NCI-H146 (cell line): ENCODE results near the gene CHCHD10.

Experiments used
- DNase-seq: peaks from one replicate; lab custom pipeline; 2025; lab: John Stamatoyannopoulos, UW

The CHCHD10 gene

GRCh38 chr22:23772649-23773473 is 5.1 kb upstream of the CHCHD10 start, which contains the start of gene MMP11:
Gene MMP11 (plus strand): TSS chr22:23772849. CDS start chr22:23772871, 22 bp downstream.
- peak; percentile 85 for DNase-seq

DNA sequence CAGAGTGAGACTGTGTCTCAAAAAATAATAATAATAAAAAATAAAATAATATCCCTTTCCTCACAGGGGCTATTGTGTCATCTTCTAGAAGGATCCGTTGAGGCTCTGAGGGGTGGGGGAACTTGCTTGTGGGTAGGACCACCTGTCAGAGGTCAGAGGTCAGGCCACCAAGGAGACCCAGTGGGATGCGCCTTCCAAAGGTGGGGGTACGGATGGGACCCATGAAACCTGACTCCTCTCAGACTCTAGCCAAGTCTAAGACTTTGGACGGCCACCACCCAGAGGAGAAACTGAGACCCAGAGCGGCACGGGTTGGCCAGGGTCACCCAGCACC is 4.5 kb upstream of the CHCHD10 start:
- no peak for DNase-seq

DNA sequence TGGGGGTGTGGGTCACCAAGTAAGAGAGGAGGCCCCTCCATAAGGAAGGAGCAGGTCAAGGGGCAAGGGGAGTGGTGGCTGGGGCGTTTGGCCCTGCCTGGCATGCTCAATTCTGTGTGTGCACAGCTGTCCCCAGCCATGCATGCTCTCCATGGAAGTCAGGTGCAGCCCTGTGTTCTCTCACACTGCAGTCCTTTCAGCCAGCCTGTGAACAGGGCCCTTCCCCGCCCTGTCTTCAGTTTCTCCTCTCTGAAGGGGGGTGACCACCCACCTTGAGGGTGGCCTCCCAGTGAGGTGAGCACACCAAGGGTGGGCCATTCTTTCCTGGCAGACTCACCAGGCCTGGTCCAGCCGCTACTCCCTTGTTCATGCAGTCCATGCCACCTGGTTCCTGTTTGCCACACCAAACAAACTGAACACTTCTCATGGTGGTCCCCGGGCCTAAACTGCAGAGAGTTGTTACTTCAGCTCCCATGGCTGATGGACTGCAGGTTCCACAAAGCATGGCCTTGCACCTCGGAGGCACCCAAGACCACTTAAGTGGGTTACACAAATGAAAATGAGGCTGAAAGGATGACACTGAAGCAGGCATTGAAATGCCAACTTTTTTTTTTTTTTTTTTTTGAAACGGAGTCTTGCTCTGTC is 1.7 kb upstream of the CHCHD10 start:
- DNase-seq: peak; percentile 60

DNA sequence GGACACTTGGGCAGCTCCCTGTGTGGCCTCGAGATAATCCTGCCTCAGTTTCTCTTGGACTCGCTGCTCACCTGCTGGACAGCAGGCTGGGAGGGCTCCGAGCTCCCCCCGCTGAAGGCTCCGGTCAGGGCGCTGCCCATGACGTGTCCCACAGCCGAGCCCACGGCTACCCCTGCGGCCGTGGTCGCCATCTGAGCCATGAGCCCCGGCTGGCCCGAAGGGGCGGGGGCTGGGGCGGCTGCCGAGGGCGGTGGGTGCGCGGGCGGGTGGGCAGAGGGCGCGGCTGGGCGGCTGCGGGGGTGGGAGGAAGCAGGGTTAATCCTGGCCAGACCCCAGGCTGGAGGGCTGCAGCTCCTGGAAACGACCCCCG is 484 bp downstream of the CHCHD10 start:
- no peak for DNase-seq

DNA sequence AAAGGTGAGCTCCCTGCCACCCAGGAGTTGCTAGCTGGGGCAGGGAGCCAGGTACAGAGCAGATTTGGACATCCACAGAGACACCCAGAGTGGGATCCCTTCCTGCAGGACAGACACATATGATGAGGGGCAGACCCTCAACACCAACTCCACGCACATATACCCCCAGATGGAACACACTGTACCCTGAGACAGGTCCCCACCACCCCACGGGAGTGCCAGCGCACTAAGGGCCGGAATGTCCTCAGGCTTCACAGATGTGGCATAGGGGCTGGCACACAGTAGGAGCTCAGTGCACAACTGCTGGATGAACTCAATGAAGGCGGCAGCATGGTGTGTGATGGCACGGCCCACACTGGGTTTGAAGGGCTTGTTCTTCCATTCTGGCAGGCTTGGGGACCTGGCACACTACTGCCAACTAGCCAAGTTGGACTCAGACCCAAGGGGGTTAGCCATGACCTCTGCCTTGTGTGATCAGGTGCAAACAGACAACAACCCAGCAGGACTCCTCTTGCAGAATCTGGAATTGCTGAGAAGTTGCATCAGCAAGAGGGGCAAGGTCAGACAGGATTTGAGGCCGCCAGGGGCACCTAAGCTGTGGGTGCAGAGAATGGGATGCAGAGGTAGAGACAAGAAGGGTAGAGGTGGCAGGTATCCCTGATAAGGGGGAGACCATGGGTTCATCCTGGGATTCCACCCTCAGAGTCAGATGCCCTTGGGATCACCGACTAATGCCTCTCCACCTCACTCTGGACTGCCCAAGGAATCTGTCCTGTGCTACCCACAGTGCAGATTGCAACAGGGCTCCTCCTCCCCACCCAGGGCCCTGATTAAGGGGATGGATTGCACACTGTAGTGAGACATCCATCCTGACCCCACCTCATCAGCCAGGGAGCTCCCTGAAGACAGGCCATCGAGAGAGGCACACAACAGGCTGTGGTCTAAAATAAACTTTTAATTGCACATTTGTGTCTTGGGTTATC is 2.6 kb downstream of the CHCHD10 start:
- no peak for DNase-seq

- DNase-seq: no peak
These were observed 3.8 kb downstream of the CHCHD10 start for GRCh38 chr22:23763954-23764353.

- DNase-seq: no peak
These were observed 4.2 kb downstream of the CHCHD10 start for GRCh38 chr22:23763579-23763945.

DNA sequence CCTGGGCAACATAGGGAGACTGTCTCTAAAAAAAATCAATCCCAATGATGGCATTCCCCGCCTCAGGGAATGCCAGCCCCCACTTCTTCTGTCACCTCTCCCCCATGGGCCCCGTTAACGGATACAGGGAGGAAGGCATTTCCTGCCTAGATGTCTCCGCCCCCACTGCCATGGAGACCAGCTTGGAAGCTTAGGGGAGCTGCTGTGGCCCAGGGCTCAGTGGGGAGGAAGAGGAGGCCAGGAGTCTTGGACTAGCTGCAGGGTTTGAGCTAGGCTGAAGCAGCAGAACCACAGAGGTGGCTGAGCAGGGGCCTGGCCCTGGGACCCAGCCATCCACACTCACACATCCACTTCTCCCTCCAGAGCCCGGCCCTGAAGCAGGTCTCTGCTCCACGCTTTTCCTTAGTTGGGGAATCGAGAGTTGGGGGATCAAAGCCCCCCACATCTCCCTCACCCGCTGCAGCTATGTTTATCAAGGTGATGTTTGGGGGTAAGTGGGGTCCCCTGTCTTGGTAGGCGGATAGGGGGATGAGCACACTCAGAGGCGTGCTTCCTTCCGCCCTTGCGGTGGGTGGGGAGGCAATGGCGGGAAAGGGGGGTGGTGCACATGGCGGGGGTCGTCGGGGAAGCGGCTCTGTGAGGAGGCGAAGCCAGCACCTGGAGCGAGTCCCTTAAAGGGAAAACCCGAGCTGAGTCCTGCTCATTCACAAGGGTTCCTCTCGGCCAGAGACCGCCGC is 4.8 kb downstream of the CHCHD10 start, which contains the start of gene C22orf15:
TSS of gene C22orf15 (plus strand) at position 149 of the 737 bp plus-strand sequence. CDS start at position 466, 317 bp downstream.
- DNase-seq: no peak

- DNase-seq: no peak
These were observed 7.7 kb downstream of the CHCHD10 start for GRCh38 chr22:23760056-23760455.

- no peak for DNase-seq
These were observed 8.2 kb downstream of the CHCHD10 start for GRCh38 chr22:23759566-23759965.

DNA sequence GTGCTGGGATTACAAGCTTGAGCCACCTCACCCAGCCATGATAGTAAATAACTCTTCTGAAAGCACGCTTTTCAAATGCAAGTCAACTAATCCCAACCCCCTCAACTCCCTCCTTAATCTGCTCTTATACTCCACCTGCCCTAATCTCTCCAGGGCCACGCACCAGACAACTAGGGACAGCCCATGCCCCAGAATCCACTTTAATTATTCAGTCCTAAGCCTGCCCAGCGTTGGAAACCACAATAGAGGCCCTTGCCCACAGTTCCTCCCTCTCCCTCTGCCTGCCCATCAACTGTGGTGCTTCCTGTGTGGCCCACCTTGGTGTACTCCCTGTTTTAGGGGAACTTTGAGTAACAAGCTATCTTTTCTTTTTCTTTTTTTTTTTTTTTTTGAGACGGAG is 10.9 kb downstream of the CHCHD10 start:
- no peak for DNase-seq

- DNase-seq: no peak
These were observed 12.1 kb downstream of the CHCHD10 start for GRCh38 chr22:23755711-23756110.

GRCh38 chr22:23754980-23755636 is 12.7 kb downstream of the CHCHD10 start:
- peak; percentile 9 for DNase-seq

- no peak for DNase-seq
These were observed 13.4 kb downstream of the CHCHD10 start, which contains the start of gene VPREB3 for GRCh38 chr22:23754220-23754919. Gene VPREB3 (minus strand): TSS chr22:23754425. CDS start chr22:23754363, 62 bp downstream.

DNA sequence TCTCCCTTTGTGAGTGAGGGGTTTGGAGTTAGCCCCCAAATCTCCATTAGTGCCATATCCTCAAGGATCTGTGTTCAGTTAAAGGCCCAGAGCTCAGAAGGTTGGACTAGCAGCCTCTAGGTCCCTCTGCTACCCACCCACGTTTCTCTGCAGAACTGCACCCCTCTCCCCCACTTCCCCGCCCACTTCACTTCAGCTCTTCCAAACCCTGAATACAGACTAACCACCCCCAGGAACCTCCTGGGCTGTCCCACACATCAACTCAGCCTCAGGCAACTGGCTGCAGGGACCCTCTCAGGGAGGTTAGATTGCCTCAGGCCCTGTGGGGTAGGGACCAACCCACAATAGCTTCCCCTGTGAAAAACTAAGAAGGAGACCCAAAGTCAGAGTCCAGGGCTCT is 14.4 kb downstream of the CHCHD10 start:
- DNase-seq: no peak

DNA sequence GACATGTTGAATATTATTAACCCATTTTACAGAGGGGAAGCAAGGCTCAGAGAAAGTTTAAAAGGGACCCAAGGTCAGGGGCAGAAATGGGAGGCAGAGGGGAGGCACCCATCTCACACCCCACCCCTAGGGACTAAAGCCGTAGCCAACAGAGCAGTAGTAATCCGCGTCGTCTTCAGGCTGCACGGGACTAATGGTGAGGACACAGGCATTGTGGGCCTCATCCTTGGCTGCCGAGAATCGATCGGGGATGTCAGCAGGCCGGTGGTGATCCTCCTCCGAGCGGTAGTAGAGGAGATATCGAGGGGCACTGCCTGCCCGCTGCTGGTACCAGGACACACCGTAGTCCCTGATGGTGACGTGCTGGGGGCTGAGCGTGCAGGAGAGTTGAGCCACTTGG is 15.0 kb downstream of the CHCHD10 start:
- no peak for DNase-seq

DNA sequence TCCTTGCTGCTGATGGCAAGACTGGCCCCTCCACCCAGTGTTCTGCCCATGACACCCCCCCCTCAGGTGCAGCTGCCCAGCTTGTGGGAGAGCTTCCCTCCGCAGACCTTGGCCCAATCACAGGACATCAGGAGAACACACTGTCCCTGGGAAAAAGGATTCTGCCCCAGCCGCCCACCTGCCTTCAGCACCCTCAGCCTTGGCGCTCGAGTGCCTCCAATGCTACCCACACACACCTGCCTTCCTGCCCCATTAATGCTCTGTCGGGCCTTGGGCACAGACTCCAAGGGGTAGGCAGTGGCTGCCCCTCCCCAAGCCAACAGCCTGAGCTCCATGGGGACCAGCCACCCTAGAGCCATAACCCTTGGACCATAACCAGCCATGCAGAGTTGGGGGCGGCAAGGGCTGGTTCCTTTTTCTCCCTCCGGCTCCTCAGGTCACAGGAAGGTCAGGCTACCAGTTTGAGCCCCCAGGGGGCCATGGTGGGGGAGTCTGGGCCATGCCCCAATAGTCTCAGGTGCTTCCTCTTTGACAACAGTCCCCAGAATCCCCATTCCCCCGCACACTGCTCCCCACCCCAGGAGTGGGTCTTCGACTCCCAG is 15.6 kb downstream of the CHCHD10 start:
- DNase-seq: peak; percentile 66

DNA sequence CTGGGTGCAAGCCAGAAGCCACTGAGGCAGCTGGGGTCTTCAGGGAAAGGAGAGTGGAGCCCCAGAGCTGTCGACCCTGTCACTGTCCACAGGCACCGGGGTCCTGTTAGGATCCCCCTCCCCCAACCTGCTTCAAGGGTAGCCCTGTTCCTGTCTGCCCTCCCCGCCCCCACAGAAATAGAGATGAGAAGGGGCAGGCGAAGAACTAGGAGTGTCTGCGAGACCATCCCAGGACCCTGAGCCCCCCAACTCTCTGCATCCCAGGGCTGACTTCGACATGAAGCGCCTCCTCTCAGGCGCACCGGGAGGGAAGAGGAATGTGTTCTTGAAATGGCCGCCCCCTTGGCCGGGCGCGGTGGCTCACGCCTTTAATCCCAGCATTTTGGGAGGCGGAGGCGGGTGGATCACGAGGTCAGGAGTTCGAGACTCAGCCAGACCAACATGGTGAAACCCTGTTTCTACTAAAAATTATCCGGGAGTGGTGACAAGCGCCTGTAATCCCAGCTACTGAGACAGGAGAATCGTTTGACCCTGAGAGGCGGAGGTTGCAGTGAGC is 16.3 kb downstream of the CHCHD10 start:
- peak; percentile 44 for DNase-seq

DNA sequence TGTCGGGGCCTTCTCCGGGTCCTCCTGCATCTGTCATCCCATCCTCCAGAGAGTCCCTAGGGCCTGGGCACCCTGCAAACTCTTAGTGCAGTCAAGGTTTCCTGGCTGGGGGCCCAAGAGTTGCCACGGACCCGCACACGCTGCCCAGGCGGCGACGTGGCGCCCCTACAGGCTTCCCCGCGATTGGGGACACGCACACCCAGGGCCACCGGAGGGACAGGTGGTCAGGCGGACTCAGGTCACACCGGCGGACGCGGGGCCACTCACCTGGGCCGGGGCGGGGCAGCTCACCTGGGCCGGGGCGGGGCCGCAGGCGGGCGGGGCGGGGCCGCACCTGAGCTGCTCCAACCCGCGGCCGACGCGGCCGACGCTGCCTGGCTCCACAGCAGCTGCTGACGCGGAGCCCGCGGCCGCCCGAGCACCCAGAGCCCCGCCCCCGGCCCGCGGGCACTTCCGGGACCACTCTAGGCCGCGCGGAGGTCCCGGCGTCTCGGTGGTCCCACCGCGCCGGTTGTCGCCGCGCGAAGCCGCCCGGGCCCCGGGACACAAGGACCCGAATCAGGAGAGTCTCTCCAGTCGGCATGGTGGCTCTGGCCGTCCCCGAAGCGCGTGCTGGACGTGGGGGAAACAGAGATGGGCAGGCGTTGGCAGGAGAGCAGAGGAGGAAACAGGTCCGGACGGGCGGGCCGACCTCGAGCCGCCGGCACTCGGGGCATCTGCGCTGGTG is 16.9 kb downstream of the CHCHD10 start, which contains the start of gene ZNF70:
TSS of gene ZNF70 (minus strand) at position 399 of the 727 bp plus-strand sequence. CDS start 5,972 bp downstream, outside the sequence.
- DNase-seq: peak; percentile 89
